Type B pancreatic cell (in vitro differentiated cells): ENCODE measurements around the gene XIRP2. TPM values are rescaled to one million over a fixed set of nuclear protein-coding genes. Genes with fewer than 3 reads are reported as not detected.
"Not testable (repeated sequence)": the region's sequence is repeated elsewhere in the genome, so short reads cannot be mapped to it uniquely, and the experiment has no call there.

Experiments
- DNase-seq: peaks from one replicate; pipeline ENCODE4 v3.0.0; 2021; ENCODE audit warnings: mixed read lengths; ENCODE audit not compliant: unreplicated experiment; ENCODE audit errors: extremely low spot score
- H3K27ac Mint-ChIP-seq: 2 replicates; pipeline ENCODE4 v1.8.0; 2021; ENCODE audit warnings: mild to moderate bottlenecking, mixed read lengths
- H3K27me3 Mint-ChIP-seq: 2 replicates; pipeline ENCODE4 v1.8.0; 2021; ENCODE audit warnings: mixed read lengths
- H3K36me3 Mint-ChIP-seq: 2 replicates; pipeline ENCODE4 v1.8.0; 2021; ENCODE audit warnings: mixed read lengths
- H3K4me1 Mint-ChIP-seq: one replicate; pipeline ENCODE4 v1.8.0; 2021; ENCODE audit warnings: mixed read lengths; ENCODE audit not compliant: unreplicated experiment
- H3K4me3 Mint-ChIP-seq: 2 replicates; pipeline ENCODE4 v1.8.0; 2021; ENCODE audit warnings: mild to moderate bottlenecking, mixed read lengths
- H3K9me3 Mint-ChIP-seq: 2 replicates; pipeline ENCODE4 v1.8.0; 2021; ENCODE audit warnings: mixed read lengths
- total RNA-seq: library from RNA; stranded (reverse); gene quantifications from 2 replicates; pipeline ENCODE4 v1.2.1, GENCODE V29; 2021; ENCODE audit warnings: low replicate concordance
- TF ChIP-seq, protein P1 (sequence below): fragments of 200-600 bp; sonication (generic); conservative IDR thresholded peaks from 2 replicates; pipeline ENCODE4 v1.5.0; 2021; ENCODE audit warnings: antibody characterized with exemption, mild to moderate bottlenecking

XIRP2 gene
- total RNA-seq, 1 donor from 2014 or later = 0.19 TPM

DNA sequence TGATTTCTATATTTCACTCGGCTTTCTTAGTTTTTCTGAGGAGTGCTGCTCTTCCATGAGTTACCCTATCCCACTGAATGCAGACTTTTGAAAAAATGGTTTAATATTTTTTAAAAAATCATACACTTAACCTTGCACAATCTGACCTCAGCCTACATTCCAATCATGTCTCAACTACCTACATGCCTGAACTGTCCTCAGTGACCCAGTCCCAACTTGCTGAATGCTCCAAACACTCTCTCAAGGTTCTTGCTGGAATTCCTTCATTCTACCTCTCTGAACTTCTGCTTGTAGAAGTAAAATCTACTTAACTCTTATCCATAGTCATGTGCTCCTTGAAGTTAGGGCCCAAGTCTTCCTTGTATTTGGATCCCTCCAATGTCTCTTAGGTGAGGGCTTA is 181.6 kb downstream of the XIRP2 start:
- Mint-ChIP-seq H3K36me3 (no peaks in the 10 kb centered on the region), H3K9me3 (no peaks in the 10 kb centered on the region), H3K4me1 (no peaks in the 10 kb centered on the region), H3K4me3 (no peak overlapping the region), H3K27ac (no peak overlapping the region), H3K27me3 (no peaks in the 10 kb centered on the region)
- DNase-seq = no peak
- TF ChIP-seq, protein P1, sequence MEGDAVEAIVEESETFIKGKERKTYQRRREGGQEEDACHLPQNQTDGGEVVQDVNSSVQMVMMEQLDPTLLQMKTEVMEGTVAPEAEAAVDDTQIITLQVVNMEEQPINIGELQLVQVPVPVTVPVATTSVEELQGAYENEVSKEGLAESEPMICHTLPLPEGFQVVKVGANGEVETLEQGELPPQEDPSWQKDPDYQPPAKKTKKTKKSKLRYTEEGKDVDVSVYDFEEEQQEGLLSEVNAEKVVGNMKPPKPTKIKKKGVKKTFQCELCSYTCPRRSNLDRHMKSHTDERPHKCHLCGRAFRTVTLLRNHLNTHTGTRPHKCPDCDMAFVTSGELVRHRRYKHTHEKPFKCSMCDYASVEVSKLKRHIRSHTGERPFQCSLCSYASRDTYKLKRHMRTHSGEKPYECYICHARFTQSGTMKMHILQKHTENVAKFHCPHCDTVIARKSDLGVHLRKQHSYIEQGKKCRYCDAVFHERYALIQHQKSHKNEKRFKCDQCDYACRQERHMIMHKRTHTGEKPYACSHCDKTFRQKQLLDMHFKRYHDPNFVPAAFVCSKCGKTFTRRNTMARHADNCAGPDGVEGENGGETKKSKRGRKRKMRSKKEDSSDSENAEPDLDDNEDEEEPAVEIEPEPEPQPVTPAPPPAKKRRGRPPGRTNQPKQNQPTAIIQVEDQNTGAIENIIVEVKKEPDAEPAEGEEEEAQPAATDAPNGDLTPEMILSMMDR = no peak

DNA sequence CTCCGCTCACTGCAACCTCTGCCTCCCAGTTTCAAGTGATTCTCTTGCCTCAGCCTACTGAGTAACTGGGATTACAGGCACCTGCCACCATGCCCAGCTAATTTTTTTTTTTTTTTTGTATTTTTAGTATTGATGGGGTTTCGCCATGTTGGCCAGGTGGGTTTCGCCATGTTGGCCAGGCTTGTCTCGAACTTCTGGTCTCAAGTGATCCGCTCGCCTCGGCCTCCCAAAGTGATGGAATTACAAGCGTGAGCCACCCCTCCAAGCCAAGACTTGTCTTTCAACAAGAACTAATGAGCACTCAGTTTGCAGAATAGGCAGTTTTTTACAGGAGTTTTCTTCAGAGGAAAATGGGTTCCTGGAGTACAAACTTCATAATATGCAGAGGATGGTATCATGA is 187.4 kb downstream of the XIRP2 start:
- not testable (repeated sequence) for H3K4me3 Mint-ChIP-seq, H3K36me3 Mint-ChIP-seq, DNase-seq, H3K9me3 Mint-ChIP-seq, H3K27ac Mint-ChIP-seq, H3K4me1 Mint-ChIP-seq, H3K27me3 Mint-ChIP-seq

DNA sequence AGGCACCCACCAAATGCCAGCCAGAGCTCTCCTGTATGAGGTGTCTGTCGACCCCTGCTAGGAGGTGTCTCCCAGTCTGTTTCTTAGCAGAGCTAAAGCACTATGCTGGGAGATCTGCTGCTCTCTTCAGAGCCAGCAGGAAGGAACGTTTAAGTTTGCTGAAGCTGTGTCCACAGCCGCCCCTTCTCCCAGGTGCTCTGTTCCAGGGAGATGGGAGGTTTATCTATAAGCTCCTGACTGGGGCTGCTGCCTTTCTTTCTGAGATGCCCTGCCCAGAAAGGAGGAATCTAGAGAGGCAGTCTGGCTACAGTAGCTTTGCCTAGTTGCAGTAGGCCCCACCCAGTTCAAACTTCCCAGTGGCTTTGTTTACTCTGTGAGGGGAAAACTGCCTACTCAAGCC is 210.7 kb downstream of the XIRP2 start:
- DNase-seq, H3K36me3 Mint-ChIP-seq, H3K27me3 Mint-ChIP-seq, H3K9me3 Mint-ChIP-seq, H3K4me3 Mint-ChIP-seq, H3K27ac Mint-ChIP-seq: not testable (repeated sequence)
- peaks cover 14% of the 10 kb centered on the region for H3K4me1 Mint-ChIP-seq

DNA sequence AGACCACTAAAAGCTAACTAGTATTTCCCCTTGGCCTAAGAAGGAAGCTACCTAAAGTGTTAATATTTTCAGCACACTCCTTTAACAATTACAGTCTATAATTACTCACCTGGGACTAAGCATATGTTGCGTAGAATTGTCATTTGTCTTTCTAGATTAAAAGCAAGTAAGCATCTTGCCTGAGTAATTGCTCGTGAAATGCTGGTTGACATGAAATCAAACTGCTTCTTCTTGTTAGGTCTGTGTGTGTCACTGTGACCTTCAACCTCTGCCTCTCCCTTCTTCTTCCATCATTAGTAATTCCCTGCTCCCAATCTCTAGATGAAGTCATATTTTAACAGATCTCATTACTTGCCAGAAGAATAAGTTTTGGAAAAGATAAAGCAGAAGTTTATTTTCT is 212.2 kb downstream of the XIRP2 start:
- Mint-ChIP-seq H3K27ac (no peak overlapping the region), H3K4me3 (no peak overlapping the region), H3K36me3 (no peaks in the 10 kb centered on the region), H3K27me3 (peaks cover 4% of the 10 kb centered on the region), H3K9me3 (no peaks in the 10 kb centered on the region), H3K4me1 (peaks cover 14% of the 10 kb centered on the region)
- DNase-seq = no peak
- TF ChIP-seq, protein P1 = no peak

DNA sequence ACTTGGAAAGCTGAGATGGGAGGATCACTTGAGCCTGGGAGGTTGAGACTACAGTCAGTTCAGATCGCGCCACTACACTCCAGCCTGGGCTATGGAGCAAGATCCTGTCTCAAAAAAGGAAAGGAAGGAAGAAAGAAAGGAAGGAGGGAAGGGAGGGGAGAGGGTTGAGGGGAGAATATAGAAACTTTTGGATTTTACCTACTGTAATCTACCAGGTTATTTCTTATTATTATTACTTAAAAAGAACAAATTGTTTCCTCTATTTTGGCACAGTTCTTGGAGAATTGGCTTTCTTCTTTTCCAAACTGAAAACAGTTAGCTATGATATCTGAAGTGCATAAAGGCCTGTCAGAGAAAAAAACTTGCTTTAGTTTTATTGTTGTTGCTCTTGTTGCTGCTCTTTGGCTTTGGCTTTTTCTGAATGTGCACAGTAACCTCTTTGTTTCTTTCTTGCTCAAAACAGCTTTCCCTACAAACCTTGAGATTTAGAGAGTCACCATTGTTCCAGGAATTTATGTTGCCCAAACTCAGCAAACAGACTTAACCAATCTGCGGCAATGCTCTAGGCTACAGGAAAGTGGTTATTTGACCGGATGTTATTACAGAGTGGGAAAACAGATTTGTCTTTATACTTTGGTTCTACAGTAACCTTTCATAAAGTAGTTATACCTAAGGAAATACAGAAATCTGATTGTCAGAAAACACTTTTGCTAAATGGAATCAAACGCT is 214.9 kb downstream of the XIRP2 start:
- H3K36me3 Mint-ChIP-seq = no peaks in the 10 kb centered on the region
- H3K27ac Mint-ChIP-seq = no peak overlapping the region
- TF ChIP-seq, protein P1 = no peak
- no peak for DNase-seq
- H3K27me3 Mint-ChIP-seq = no peaks in the 10 kb centered on the region
- H3K9me3 Mint-ChIP-seq = no peaks in the 10 kb centered on the region
- no peak overlapping the region for H3K4me3 Mint-ChIP-seq
- H3K4me1 Mint-ChIP-seq = peaks cover 14% of the 10 kb centered on the region

DNA sequence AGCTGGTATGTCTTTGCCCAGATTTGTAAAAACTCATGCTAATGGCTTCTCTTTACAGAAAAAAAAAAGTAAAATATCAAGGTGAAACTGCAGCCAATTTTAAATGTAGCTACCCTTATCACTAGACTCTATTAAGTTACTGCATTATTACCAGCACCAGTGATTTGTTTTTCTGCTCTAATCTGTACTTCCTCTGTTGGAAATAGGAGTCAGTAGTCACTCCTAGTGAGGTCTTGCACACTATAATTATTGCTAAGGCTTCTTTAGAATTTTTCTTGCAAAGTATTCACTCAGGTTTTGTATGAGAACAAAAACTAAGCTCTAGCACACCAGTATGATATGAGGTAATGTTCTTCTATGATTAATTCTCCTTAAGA is 215.5 kb downstream of the XIRP2 start:
- H3K36me3 Mint-ChIP-seq = no peaks in the 10 kb centered on the region
- H3K4me3 Mint-ChIP-seq = no peak overlapping the region
- no peaks in the 10 kb centered on the region for H3K27me3 Mint-ChIP-seq
- H3K27ac Mint-ChIP-seq = no peak overlapping the region
- peaks cover 14% of the 10 kb centered on the region for H3K4me1 Mint-ChIP-seq
- no peak for DNase-seq
- no peaks in the 10 kb centered on the region for H3K9me3 Mint-ChIP-seq
- TF ChIP-seq, protein P1 = no peak

DNA sequence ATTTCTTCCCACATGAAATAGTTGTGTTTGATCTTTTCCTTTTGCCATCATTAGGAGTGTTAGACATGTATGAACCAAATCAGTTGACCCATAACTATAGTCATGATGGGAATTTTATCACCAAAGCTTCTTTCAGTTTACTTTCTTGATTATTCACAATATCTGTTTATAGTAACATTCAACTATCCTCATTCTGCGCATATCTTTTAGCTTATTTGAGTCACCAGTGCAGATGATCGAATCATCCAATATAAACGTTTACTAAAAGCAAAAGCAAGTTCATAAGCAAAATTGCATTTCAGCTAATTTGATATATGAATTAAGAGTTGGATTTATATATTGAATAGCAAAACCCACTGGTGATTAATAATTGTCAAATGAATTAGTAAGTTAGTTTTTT is 216.4 kb downstream of the XIRP2 start:
- H3K4me3 Mint-ChIP-seq = no peak overlapping the region
- H3K4me1 Mint-ChIP-seq = peaks cover 14% of the 10 kb centered on the region
- DNase-seq = no peak
- H3K9me3 Mint-ChIP-seq = no peaks in the 10 kb centered on the region
- TF ChIP-seq, protein P1 = no peak
- H3K27me3 Mint-ChIP-seq = no peaks in the 10 kb centered on the region
- H3K27ac Mint-ChIP-seq = no peak overlapping the region
- no peaks in the 10 kb centered on the region for H3K36me3 Mint-ChIP-seq

DNA sequence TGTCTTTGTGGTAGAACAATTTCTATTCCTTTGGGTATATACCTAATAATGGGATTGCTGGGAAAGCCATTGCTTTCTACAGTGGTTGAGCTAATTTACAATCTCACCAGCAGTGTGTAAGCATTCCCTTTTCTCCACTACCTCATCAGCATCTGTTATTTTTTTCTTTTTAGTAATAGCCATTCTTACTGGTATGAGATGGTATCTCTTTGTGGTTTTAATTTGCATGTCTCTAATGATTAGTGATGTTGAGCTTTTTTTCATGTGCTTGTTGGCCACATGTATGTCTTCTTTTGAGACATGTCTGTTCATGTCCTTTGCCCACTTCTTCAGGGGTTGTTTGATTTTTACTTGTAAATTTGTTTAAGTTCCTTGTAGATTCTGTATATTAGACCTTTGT is 221.4 kb downstream of the XIRP2 start:
- H3K36me3 Mint-ChIP-seq, H3K4me3 Mint-ChIP-seq, H3K4me1 Mint-ChIP-seq, H3K9me3 Mint-ChIP-seq, DNase-seq, H3K27me3 Mint-ChIP-seq: not testable (repeated sequence)
- peak overlapping the region; percentile 10 for H3K27ac Mint-ChIP-seq
